ENCODE results near the gene CEP44. TPM values are rescaled to one million over a fixed set of nuclear protein-coding genes. Genes with fewer than 3 reads are reported as not detected.

The CEP44 gene
- total RNA-seq, 1 experiment from 2014 or later, result 20.0 TPM

DNA sequence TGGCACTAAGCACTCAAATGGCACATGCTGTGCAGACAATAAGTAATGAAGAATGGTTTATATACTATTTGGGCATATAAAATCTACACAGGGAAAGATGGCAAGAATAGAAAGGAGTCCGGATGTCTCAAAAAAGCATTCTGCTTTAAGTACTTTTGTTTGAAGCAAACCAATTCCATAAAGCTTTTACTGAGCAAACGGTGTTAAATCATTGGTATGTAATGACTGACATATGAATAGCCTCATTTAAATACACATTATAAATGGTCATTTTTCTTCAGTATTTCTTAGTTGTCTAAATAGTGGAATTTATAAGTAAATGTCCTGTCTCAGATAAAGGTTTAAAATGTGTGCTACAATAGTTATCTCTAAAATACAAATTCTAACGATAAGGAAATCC, 6.3 kb upstream of the CEP44 start:
- H3K4me3 Mint-ChIP-seq (ENCODE audit: unreplicated experiment), result no peak overlapping the region
- no peak overlapping the region for H3K27ac Mint-ChIP-seq (ENCODE audit: unreplicated experiment)

DNA sequence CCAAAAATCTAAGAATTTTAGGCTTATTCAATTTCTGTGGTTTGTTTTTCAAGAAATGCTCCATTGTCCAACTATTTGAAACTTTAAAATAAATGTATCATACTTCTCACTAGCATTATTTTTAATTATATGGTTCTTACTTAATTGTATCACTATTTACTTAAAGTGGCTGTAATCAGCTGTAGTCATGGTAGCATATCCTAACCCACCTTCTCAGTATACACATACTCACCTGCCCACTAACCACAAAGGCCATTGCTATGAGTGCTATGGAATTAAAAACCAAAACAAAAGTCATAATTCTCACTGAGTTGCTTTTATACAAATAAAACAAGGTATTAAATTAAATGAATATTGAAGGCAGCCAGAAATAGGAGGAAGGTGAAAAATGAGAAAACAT, 5.2 kb upstream of the CEP44 start:
- TF ChIP-seq, protein P1, sequence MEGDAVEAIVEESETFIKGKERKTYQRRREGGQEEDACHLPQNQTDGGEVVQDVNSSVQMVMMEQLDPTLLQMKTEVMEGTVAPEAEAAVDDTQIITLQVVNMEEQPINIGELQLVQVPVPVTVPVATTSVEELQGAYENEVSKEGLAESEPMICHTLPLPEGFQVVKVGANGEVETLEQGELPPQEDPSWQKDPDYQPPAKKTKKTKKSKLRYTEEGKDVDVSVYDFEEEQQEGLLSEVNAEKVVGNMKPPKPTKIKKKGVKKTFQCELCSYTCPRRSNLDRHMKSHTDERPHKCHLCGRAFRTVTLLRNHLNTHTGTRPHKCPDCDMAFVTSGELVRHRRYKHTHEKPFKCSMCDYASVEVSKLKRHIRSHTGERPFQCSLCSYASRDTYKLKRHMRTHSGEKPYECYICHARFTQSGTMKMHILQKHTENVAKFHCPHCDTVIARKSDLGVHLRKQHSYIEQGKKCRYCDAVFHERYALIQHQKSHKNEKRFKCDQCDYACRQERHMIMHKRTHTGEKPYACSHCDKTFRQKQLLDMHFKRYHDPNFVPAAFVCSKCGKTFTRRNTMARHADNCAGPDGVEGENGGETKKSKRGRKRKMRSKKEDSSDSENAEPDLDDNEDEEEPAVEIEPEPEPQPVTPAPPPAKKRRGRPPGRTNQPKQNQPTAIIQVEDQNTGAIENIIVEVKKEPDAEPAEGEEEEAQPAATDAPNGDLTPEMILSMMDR (IDR thresholded peaks at IDR 0.05; ENCODE audit: insufficient read depth in 1 of 2, low read depth in 1 of 2, low read length in 1 of 2, severe bottlenecking in 1 of 2, unreplicated experiment in 1 of 2), result no peak

More for the DNA sequence above, 6.3 kb upstream of the CEP44 start:
- H3K27me3 ChIP-seq (replicated peaks; ENCODE audit: control insufficient read depth, insufficient read depth, low read length), result no peaks in the 10 kb centered on the region
- TF ChIP-seq, protein P1 (IDR thresholded peaks at IDR 0.05; ENCODE audit: insufficient read depth in 1 of 2, low read depth in 1 of 2, low read length in 1 of 2, severe bottlenecking in 1 of 2, unreplicated experiment in 1 of 2), result no peak
- H3K36me3 ChIP-seq (ENCODE audit: control insufficient read depth, insufficient read depth, low read length), result no peaks in the 10 kb centered on the region
- H3K9me3 Mint-ChIP-seq (ENCODE audit: unreplicated experiment), result no peaks in the 10 kb centered on the region
- H3K27me3 Mint-ChIP-seq (ENCODE audit: insufficient read depth, unreplicated experiment), result no peaks in the 10 kb centered on the region
- no peaks in the 10 kb centered on the region for H3K9me3 ChIP-seq
- no peaks in the 10 kb centered on the region for H3K4me1 ChIP-seq
- intact Hi-C loops (cut with micrococcal nuclease; ENCODE audit: unreplicated experiment), result no loop called here
- no peaks in the 10 kb centered on the region for H3K36me3 Mint-ChIP-seq (ENCODE audit: insufficient read depth, unreplicated experiment)
- POLR2A ChIA-PET, result no interaction called here
- H3K4me3 ChIP-seq (ENCODE audit: low read depth, low read length), result no peak overlapping the region
- CTCF ChIA-PET, result no interaction called here
- no peak for DNase-seq
- no TSS peak for BruUV-seq (replicated peaks)
- H3K4me1 Mint-ChIP-seq (ENCODE audit: low read depth, unreplicated experiment), result no peaks in the 10 kb centered on the region

DNA sequence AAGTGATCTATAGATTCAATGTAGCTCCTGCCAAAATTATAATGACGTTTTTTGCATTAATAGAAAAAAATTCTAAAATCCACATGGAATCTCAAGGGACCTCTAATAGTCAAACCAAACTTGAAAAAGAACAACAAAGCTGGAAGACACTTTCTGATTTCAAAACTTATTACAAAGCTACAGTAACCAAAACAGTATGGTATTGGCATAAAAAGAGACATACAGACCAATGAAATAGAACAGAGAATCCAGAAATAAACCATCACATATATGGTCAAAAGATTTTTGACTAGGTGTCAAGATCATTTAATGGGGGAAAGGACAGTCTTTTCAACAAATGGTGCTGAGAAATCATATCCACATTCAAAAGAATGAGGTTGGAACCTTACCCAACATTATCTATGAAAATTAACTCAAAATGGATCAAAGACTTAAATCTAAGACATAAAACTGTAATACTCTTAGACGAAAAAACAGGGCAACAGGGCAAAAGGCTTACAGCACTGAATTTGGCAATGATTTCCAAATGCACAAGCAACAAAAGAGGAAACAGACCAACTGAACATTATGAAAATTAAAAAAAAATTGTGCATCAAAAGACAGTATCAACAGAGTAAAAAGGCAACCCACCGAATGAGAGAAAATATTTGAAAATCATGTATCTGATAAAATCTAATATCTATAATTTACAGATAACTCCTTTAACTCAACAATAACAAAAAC, 4.1 kb upstream of the CEP44 start:
- H3K36me3 Mint-ChIP-seq (ENCODE audit: insufficient read depth, unreplicated experiment), result peaks cover 14% of the 10 kb centered on the region

More for the DNA sequence above, 5.2 kb upstream of the CEP44 start:
- Mint-ChIP-seq H3K4me1 (ENCODE audit: low read depth, unreplicated experiment) (no peaks in the 10 kb centered on the region), H3K27ac (ENCODE audit: unreplicated experiment) (no peak overlapping the region), H3K4me3 (ENCODE audit: unreplicated experiment) (no peak overlapping the region), H3K9me3 (ENCODE audit: unreplicated experiment) (no peaks in the 10 kb centered on the region), H3K27me3 (ENCODE audit: insufficient read depth, unreplicated experiment) (no peaks in the 10 kb centered on the region), H3K36me3 (ENCODE audit: insufficient read depth, unreplicated experiment) (peaks cover 7% of the 10 kb centered on the region)
- ChIA-PET CTCF (no interaction called here), POLR2A (no interaction called here)
- Histone ChIP-seq H3K4me3 (ENCODE audit: low read depth, low read length) (no peak overlapping the region), H3K27me3 (replicated peaks; ENCODE audit: control insufficient read depth, insufficient read depth, low read length) (no peaks in the 10 kb centered on the region), H3K9me3 (no peaks in the 10 kb centered on the region), H3K4me1 (no peaks in the 10 kb centered on the region), H3K36me3 (ENCODE audit: control insufficient read depth, insufficient read depth, low read length) (no peaks in the 10 kb centered on the region)
- intact Hi-C loops (cut with micrococcal nuclease; ENCODE audit: unreplicated experiment), result no loop called here
- no peak for DNase-seq
- no TSS peak for BruUV-seq (replicated peaks)

More for the DNA sequence above, 4.1 kb upstream of the CEP44 start:
- Mint-ChIP-seq H3K9me3 (ENCODE audit: unreplicated experiment) (no peaks in the 10 kb centered on the region), H3K27ac (ENCODE audit: unreplicated experiment) (no peak overlapping the region), H3K4me3 (ENCODE audit: unreplicated experiment) (no peak overlapping the region), H3K4me1 (ENCODE audit: low read depth, unreplicated experiment) (no peaks in the 10 kb centered on the region), H3K27me3 (ENCODE audit: insufficient read depth, unreplicated experiment) (no peaks in the 10 kb centered on the region)
- no peaks in the 10 kb centered on the region for H3K36me3 ChIP-seq (ENCODE audit: control insufficient read depth, insufficient read depth, low read length)
- H3K4me1 ChIP-seq, result no peaks in the 10 kb centered on the region
- POLR2A ChIA-PET, result no interaction called here
- CTCF ChIA-PET, result no interaction called here
- no peak for DNase-seq
- H3K4me3 ChIP-seq (ENCODE audit: low read depth, low read length), result no peak overlapping the region
- intact Hi-C loops (cut with micrococcal nuclease; ENCODE audit: unreplicated experiment), result no loop called here
- H3K9me3 ChIP-seq, result no peaks in the 10 kb centered on the region
- BruUV-seq (replicated peaks), result no TSS peak
- H3K27me3 ChIP-seq (replicated peaks; ENCODE audit: control insufficient read depth, insufficient read depth, low read length), result no peaks in the 10 kb centered on the region
- TF ChIP-seq, protein P1 (IDR thresholded peaks at IDR 0.05; ENCODE audit: insufficient read depth in 1 of 2, low read depth in 1 of 2, low read length in 1 of 2, severe bottlenecking in 1 of 2, unreplicated experiment in 1 of 2), result no peak

All from Caco-2 (cell line).